ENCODE data around the gene ZNF625.
A peak's percentile ranks its signal among the peaks of the same experiment; 100 is the strongest.

The ZNF625 gene

GRCh38 chr19:12139885-12140544 lies 16.5 kb downstream of the ZNF625 start, which contains the start of gene ZNF20:
ZNF20 (minus strand) TSS chr19:12140350; CDS start chr19:12140182, 168 bp downstream.
- peak; percentile 83 for DNase-seq (ENCODE audit: low read depth)
- TF ChIP-seq CTCF (IDR thresholded peaks at IDR 0.05; ENCODE audit: low read depth, low read length, missing control alignments), result no peak
- H3K4me3 ChIP-seq (ENCODE audit: low read depth, low read length), result peak within 1 kb of the TSS; percentile 99

DNA sequence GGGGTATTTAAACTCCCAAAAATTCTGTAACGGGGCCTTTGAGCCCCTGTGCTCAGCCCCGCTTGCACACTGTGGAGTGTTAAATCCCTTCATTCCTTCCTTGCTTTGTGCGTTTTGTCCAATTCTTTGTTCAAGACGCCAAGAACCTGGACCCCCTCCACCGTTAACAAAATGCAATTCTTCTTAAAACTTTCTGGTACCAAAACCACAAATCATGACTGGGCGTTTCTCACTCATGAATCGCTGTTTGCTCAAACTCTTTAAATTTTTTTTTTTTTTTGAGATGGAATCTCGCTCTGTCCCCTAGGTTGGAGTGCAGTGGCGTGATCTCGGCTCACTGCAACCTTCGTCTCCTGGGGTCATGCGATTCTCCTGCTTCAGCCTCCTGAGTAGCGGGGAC lies 17.3 kb downstream of the ZNF625 start:
- peak overlapping the region; percentile 99 for H3K4me3 ChIP-seq (ENCODE audit: low read depth, low read length)
- no peak for TF ChIP-seq CTCF (IDR thresholded peaks at IDR 0.05; ENCODE audit: low read depth, low read length, missing control alignments)
- no peak for DNase-seq (ENCODE audit: low read depth)

GRCh38 chr19:12137221-12137940 lies 19.2 kb downstream of the ZNF625 start:
- no peak for DNase-seq (ENCODE audit: low read depth)
- TF ChIP-seq CTCF (IDR thresholded peaks at IDR 0.05; ENCODE audit: low read depth, low read length, missing control alignments), result peak; percentile 53
- H3K4me3 ChIP-seq (ENCODE audit: low read depth, low read length), result no peak overlapping the region

DNA sequence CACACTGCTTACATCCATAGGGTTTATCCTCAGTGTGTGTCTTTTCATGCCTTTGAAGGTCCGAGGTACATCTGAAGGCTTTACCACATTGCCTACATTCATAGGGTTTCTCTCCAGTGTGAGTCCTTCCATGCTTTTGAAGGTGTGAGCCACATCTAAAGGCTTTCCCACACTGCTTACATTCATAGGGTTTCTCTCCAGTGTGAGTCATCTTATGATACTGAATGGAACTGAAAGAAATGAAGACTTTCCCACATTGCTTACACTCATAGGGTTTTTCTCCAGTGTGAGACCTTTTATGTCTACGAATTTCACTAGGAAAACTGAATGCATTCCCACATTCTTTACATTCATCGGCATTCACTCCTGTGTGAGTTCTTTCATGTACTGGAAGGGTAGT lies 23.5 kb downstream of the ZNF625 start:
- DNase-seq (ENCODE audit: low read depth), result no peak
- no peak overlapping the region for H3K4me3 ChIP-seq (ENCODE audit: low read depth, low read length)
- no peak for TF ChIP-seq CTCF (IDR thresholded peaks at IDR 0.05; ENCODE audit: low read depth, low read length, missing control alignments)

DNA sequence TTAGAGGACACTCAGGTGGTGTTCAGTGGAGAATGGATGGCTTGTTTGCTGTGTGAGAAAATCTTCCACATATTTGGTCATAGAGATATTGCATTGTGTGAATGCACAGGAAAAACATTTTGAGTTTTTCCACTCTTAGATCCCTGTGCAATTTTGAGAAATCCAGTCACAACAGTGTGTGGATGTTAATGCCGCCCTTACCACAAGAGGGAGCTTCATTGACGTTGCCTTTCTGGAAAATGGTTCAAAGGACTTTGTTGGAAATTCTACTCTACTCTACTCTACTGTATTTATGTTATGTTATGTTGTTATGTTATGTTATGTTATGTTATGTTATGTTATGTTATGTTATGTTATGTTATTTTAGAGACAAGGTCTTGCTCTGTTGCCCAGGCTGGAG lies 29.8 kb downstream of the ZNF625 start:
- DNase-seq (ENCODE audit: low read depth), result no peak
- TF ChIP-seq CTCF (IDR thresholded peaks at IDR 0.05; ENCODE audit: low read depth, low read length, missing control alignments), result peak; percentile 42
- H3K4me3 ChIP-seq (ENCODE audit: low read depth, low read length), result no peak overlapping the region

GRCh38 chr19:12117201-12117970 lies 39.1 kb downstream of the ZNF625 start:
- DNase-seq (ENCODE audit: low read depth), result no peak
- no peak for TF ChIP-seq CTCF (IDR thresholded peaks at IDR 0.05; ENCODE audit: low read depth, low read length, missing control alignments)
- no peak overlapping the region for H3K4me3 ChIP-seq (ENCODE audit: low read depth, low read length)
